Lower leg skin (tissue), 3 donors: ENCODE measurements around the gene C4orf50.

ENCODE experiments used
- POLR2A ChIP-seq, 2 donors: fragments of 450-650 bp; IDR thresholded peaks; one replicate each; pipeline ENCODE4 v1.6.1; 2016 to 2017; ENCODE audit warnings: antibody characterized with exemption in 2 of 2, mild to moderate bottlenecking in 1 of 2, moderate library complexity in 1 of 2
- TF ChIP-seq, protein P1 (sequence below), 3 donors: fragments of 450-650 bp; IDR thresholded peaks; one replicate each; pipeline ENCODE4 v1.5.1; 2016; ENCODE audit warnings: antibody characterized with exemption in 3 of 3, mild to moderate bottlenecking in 3 of 3, moderate library complexity in 2 of 3

DNA sequence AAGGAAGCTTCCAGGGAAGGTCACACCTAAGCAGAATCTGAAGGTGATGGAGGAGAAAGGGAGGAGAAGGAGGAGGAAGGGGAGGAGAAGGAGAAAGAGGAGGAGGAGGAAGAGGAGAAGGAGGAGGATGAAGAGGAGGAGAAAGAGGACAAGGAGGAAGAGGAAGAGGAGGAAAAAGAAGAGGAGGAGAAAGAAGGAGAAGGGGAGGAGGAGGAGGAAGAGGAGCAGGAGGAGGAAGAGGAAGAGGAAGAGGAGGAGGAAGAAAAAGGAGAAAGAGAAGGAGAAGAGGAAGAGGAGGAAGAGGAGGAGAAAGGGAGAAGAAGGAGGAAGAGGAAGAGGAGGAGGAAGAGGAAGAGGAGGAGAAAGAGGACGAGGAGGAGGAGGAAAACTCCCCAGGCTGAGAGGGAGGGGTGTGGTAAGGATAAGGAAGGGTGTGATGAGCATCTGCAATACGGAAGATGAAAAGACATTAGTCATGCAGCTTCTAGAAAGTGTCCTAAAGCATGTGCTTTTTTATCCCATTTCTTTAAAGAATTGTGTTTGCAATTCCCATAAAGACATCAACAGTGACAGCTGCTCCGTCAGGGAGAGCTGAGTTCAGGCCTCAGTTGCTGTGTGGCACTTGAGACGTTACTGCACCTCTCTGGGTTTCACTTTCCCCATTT is 166.5 kb downstream of the C4orf50 start:
- TF ChIP-seq, protein P1, sequence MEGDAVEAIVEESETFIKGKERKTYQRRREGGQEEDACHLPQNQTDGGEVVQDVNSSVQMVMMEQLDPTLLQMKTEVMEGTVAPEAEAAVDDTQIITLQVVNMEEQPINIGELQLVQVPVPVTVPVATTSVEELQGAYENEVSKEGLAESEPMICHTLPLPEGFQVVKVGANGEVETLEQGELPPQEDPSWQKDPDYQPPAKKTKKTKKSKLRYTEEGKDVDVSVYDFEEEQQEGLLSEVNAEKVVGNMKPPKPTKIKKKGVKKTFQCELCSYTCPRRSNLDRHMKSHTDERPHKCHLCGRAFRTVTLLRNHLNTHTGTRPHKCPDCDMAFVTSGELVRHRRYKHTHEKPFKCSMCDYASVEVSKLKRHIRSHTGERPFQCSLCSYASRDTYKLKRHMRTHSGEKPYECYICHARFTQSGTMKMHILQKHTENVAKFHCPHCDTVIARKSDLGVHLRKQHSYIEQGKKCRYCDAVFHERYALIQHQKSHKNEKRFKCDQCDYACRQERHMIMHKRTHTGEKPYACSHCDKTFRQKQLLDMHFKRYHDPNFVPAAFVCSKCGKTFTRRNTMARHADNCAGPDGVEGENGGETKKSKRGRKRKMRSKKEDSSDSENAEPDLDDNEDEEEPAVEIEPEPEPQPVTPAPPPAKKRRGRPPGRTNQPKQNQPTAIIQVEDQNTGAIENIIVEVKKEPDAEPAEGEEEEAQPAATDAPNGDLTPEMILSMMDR (IDR thresholded peaks at IDR 0.05), result no peak
- no peak for TF ChIP-seq POLR2A (IDR thresholded peaks at IDR 0.05)
